Activated CD4-positive, CD25-positive, alpha-beta regulatory T cell treated with anti-CD3 and anti-CD28 coated beads, Interleukin-2, amount 50 U/mL, for 24 hours (primary cell): ENCODE data around the gene FN1.
A peak's percentile ranks its signal among the peaks of the same experiment; 100 is the strongest.

ENCODE experiments used
- ATAC-seq, 2 donors: fragments of 150-1000 bp; cut with Tn5 transposase; one replicate each; pipeline ENCODE4 v1.10.0; 2021; ENCODE audit warnings: mild to moderate bottlenecking in 1 of 2, moderate library complexity in 1 of 2

The FN1 gene

GRCh38 chr2:215441560-215442400, 5.9 kb upstream of the FN1 start:
- no peak for ATAC-seq

- no peak for ATAC-seq
Measured at GRCh38 chr2:215439980-215440512, 4.2 kb upstream of the FN1 start.

- ATAC-seq = no peak
Measured at GRCh38 chr2:215439404-215439803, 3.5 kb upstream of the FN1 start.

- no peak for ATAC-seq
Measured at GRCh38 chr2:215437614-215438013, 1.7 kb upstream of the FN1 start.

- no peak for ATAC-seq
Measured at GRCh38 chr2:215436705-215437565, 1.1 kb upstream of the FN1 start.

GRCh38 chr2:215435280-215435869, 493 bp downstream of the FN1 start:
- ATAC-seq = peak; percentile 12 to 26

- ATAC-seq = no peak
Measured at GRCh38 chr2:215434447-215435279, 1.2 kb downstream of the FN1 start.

- no peak for ATAC-seq
Measured at GRCh38 chr2:215432759-215433594, 2.9 kb downstream of the FN1 start.

- no peak for ATAC-seq
Measured at GRCh38 chr2:215431778-215432758, 3.8 kb downstream of the FN1 start.

GRCh38 chr2:215431290-215431689, 4.6 kb downstream of the FN1 start:
- ATAC-seq = no peak

GRCh38 chr2:215430528-215431187, 5.2 kb downstream of the FN1 start:
- ATAC-seq = no peak

GRCh38 chr2:215429424-215429823, 6.4 kb downstream of the FN1 start:
- ATAC-seq = no peak

GRCh38 chr2:215428060-215428910, 7.6 kb downstream of the FN1 start:
- no peak for ATAC-seq

GRCh38 chr2:215427585-215427984, 8.3 kb downstream of the FN1 start:
- no peak for ATAC-seq

- ATAC-seq = no peak
Measured at GRCh38 chr2:215425021-215425782, 10.7 kb downstream of the FN1 start.

GRCh38 chr2:215423928-215424540, 11.8 kb downstream of the FN1 start:
- ATAC-seq = no peak

- ATAC-seq = no peak
Measured at GRCh38 chr2:215423234-215423633, 12.6 kb downstream of the FN1 start.
